C4-2B (cell line): ENCODE data around the gene MMS22L.

Experiments used
- H3K27ac ChIP-seq: fragments of 450-650 bp; 2 replicates; pipeline ENCODE4 v1.5.1; 2017
- CTCF ChIP-seq: fragments of 450-650 bp; conservative IDR thresholded peaks from 2 replicates; pipeline ENCODE4 v1.5.1; 2017; ENCODE audit warnings: mild to moderate bottlenecking
- ZFX ChIP-seq: fragments of 450-650 bp; IDR thresholded peaks from 2 replicates; pipeline ENCODE4 v1.6.1; 2017

Gene MMS22L

GRCh38 chr6:97150932-97151331 is 132.1 kb downstream of the MMS22L start:
- no peak for TF ChIP-seq ZFX
- no peak for TF ChIP-seq CTCF
- no peak overlapping the region for H3K27ac ChIP-seq

GRCh38 chr6:97147421-97147820 is 135.6 kb downstream of the MMS22L start:
- no peak overlapping the region for H3K27ac ChIP-seq
- TF ChIP-seq CTCF, result no peak
- TF ChIP-seq ZFX, result no peak

- no peak overlapping the region for H3K27ac ChIP-seq
- TF ChIP-seq ZFX (no peak), CTCF (no peak)
Measured at GRCh38 chr6:97145691-97146090, 137.3 kb downstream of the MMS22L start.

DNA sequence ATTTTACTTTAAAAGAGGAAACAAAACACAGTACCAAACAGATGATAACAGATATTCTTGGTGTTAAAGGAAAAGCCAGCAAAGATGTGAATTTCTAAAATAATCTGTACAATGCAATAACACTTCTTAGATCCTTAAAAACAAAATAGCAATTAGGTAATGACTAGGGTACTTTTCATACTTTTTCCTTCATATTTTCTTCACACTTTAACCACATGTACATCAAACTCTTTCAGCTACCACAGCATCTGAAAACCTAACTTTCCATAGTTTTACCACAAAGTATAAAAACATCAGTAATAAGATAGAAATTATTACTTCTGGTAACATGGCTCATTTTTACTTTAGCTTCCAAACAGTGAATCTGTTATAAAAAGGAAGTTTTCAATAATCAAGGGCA is 141.3 kb downstream of the MMS22L start:
- TF ChIP-seq ZFX (no peak), CTCF (no peak)

DNA sequence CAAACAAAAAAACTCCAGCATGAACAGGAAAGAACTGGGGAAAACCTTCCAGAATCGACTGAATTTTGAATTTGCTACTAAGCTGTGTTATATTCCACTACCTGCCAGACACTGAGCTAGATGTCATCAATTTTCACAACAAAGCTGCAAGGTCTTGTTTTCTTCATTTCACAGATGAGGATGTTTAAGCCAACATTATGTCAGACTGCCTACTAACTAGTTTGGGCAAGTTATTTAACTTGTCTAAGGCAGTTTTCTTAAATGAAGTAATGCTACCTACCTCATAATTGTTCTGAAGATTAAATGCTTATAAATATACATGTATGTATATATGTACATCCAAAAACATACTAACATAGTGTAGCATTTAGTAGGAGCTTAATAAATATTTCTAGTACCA is 144.4 kb downstream of the MMS22L start:
- no peak overlapping the region for H3K27ac ChIP-seq
- TF ChIP-seq CTCF, result no peak
- TF ChIP-seq ZFX, result no peak

More for the DNA sequence above, 141.3 kb downstream of the MMS22L start:
- H3K27ac ChIP-seq, result no peak overlapping the region

DNA sequence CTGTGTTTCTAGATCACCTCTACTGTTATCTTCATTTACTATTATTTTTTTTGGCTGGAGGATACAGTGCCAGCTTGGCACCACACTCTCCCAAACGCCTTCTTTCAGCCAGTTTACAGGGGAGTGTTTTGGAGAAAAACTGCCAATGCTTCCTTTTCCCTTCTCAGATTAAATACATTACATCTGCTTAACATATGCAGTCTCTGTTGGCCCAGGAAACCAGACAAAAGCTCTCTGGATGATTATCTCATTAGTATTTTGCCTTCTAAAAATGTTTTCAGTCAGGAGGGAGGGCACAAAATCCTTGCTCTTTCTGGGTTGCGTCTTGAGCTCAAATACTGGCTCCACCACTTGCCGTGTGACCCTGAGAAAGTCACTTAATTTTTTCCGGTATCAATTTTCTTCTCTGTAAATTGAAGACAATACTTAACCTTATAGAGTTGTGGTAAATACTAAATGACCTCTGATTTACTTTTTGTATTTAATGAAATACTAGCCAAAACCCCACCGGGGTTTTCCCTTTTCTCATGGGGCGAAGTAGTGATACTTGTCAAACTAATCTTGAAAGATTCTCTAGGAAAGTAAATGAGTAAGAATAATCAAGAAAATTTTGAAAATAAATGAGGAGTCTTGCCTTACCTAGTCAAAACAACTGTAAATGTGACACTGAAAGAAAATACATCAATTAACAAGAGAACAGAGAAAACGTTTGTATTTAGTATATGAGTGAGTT is 146.2 kb downstream of the MMS22L start:
- TF ChIP-seq ZFX, result no peak
- H3K27ac ChIP-seq, result no peak overlapping the region

- TF ChIP-seq CTCF, result no peak
- no peak for TF ChIP-seq ZFX
- H3K27ac ChIP-seq, result no peak overlapping the region
Measured at GRCh38 chr6:97133067-97133466, 149.9 kb downstream of the MMS22L start.

- no peak overlapping the region for H3K27ac ChIP-seq
- TF ChIP-seq CTCF, result no peak
- no peak for TF ChIP-seq ZFX
Measured at GRCh38 chr6:97129106-97129505, 153.9 kb downstream of the MMS22L start.
